NCI-H524 treated with DMSO at 0.1 percent for 48 hours (cell line): ENCODE results near the gene CTNNA3.

ENCODE experiments used
- DNase-seq: peaks from one replicate; lab custom pipeline; 2025; lab: John Stamatoyannopoulos, UW

Gene CTNNA3

DNA sequence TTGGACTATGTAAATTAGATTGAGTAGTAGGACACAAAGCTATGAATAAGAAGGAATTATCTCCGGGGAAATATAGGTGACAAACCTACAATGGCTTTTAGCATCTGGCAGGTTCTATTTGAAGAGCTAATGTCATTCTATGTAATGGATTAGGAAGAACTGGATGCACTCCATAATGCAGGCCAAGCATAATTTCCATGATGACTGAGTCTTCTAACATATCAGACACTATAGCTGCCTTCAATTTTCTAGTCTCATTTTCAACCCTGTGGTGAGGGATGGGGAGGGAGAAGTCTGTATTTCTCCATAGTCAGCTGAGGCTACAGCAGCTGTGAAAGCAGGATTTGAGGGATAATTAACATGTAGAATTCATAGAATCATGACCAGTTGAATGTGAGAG, 1160.6 kb downstream of the CTNNA3 start:
- no peak for DNase-seq

- DNase-seq = no peak
These were observed 1161.1 kb downstream of the CTNNA3 start for GRCh38 chr10:66534866-66535265.

DNA sequence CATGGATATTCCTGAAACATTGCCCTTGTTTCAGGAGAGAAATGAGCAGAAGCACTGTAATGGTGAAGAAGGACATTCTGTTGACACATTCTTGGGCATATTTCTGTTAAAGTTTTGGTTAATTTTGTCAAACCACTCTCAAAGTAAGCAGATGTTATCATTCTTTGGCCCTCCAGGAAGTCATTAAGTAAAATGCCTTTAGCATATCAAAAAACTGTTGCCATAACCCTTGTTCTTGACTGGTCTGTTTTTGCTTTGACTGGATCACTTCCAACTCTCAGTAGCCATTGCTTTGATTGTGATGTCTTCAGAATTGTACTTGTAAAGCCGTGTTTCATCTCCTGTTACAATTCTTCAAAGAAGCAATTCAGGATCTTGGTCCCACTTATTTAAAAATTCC, 1174.5 kb downstream of the CTNNA3 start:
- no peak for DNase-seq

DNA sequence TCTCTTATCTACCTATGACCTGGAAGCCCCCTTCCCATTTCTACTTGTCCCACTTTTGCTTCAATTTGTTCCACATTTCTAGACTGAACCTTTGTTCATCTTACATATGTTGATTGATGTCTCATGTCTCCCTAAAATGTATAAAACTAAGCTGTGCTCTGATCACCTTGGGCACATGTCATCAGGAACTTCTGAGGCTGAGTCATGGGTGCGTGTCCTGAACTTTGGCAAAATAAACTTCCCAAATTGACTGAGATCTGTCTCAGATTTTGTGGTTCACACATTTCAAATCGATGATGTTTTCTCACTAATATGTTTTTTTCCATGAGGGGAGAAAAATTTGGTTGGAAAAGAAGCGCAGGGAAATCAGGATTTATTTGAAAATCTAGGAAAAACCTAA, 1176.4 kb downstream of the CTNNA3 start:
- no peak for DNase-seq

DNA sequence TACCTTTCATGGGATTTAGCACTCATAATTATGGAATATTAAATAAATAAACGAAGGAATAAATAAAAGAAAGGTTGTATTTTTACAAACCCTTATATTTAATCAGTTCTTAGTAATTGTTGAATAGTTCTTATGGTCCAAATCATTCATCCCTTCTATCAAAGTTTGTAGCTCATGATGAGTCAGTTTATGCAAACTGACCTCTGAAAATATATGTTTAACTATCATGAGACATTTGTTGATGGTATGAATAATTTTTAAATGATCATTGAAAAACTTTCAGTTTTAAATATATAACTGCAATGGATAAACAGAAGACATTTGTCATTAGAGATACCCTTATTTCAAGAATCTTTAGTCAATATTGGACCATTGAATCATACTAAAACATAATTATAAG, 1181.3 kb downstream of the CTNNA3 start:
- no peak for DNase-seq

GRCh38 chr10:66513504-66513903, 1182.5 kb downstream of the CTNNA3 start:
- no peak for DNase-seq

DNA sequence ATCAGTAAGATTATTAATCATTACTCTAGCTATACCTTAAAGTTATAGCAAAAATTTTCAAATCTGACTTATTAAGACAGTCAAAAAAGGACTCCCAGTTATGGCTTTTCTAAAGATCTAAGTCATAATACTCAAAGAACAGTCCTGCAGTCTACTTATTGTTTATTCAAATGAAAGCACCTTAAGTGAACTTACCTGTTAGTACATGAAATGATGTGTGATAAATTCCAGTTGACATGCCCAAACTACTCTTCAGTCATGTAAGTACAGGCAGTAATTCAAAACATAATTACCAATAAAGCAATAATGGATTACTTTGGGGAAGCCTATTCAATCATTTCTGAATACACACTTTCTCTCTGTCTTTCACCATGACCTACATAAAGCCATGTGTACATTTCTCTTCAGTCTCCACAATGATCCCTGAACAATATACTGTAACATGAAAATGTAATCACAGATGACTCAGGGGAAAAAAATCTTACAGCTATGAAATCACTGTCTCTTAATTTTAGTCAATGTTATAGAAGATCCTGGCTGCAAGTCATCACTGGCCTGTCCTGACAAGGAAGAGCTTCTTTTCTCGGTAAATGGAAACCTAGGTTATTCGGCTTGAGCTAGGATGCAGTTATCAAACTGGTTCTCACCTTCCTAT, 1190.9 kb downstream of the CTNNA3 start:
- DNase-seq = no peak

DNA sequence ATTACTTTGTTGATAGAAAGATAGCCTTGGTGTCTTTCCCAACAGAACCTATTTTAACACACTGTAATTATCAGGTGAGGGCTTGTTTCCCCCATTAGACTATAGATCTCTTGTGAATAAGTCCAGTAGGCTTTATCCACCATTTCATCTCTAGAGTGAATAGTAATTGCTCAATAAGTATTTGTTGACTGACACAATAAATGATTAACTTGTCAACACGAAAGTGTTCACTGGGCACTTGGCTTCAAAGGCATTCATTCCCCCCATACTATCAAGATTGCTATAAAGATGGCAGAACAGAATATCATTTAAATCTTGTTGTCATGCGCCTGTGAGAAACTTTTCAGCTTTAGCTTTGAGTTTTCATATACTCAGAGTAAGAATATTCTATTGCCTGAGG, 1194.6 kb downstream of the CTNNA3 start:
- DNase-seq = no peak

DNA sequence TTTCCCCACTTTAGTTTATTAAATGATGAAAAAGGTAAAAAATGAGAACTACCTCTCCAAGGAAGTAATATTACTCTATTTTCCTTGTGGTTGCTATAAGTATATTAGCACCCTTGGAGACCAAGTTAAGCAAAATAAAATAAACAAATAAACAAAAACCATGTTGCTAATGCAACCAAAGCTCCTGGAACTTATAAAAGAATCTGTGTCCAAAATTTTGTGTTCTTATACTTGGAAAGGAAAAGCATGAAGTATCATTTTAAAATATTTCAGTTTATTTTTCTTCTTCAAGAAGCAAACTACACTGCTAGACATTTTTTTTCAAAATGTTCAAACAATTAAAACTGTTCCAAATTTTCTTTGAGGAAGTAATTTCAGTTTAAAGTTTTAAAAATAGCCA, 1212.0 kb downstream of the CTNNA3 start:
- no peak for DNase-seq

DNA sequence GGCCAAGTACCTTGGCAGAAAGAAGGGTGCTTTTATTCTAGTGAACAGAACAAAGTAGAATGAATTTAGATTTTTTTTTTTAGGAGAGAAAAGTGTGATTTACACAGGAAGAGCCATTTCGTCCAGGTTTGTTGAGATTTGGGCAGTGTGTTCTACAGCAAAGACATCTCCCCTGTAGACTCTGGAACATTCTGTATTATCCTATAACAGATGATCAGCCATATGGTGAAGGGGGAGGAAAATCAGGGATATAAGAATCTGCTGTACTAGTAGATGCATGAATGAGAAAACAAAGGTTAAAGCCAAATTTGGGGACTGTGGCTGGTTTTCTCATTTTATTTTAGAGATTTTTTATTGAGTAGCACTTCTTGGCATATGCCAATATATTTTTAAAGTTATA, 1223.8 kb downstream of the CTNNA3 start:
- DNase-seq = no peak

GRCh38 chr10:66467042-66467441, 1229.0 kb downstream of the CTNNA3 start:
- DNase-seq = no peak

DNA sequence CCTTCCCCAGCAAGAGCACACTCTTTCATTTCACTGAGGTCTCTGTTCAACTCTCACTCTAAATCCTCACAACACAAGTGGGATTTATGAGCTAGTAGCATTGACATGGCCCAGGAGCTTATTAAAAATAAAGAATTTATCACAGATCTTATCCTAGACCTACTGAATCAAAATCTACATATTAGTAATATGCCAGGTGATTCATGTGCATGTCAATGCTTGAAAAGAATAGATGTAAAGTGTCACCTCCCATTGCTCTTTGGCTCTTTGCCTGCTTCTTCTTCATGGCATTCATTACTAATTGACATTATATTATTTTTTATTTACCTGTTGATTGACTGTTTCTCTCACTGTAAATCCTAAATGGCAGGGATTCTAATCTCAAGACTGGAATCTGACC, 1229.4 kb downstream of the CTNNA3 start:
- DNase-seq = no peak

GRCh38 chr10:66463611-66464010, 1232.4 kb downstream of the CTNNA3 start:
- DNase-seq = no peak

GRCh38 chr10:66457629-66458028, 1238.4 kb downstream of the CTNNA3 start:
- no peak for DNase-seq

DNA sequence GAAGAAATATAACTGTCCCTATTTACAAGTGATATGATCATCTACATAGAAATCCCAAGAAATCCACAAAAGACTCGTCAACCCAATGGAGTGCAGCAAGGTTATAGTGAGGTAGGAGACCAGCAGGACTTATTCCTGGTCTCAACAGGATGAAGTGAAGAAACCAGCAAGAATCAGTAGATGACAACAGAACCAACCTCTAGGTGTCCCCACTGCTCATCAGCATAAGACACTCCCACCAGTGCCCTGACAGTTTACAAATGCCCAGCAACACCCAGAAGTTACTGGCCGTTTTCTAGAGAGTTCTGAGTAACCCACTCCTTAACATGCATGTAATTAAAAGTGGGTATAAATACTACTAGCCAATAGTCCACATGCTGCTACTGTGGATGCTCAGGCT, 1240.7 kb downstream of the CTNNA3 start:
- no peak for DNase-seq

- DNase-seq = no peak
These were observed 1255.4 kb downstream of the CTNNA3 start for GRCh38 chr10:66440568-66440967.

DNA sequence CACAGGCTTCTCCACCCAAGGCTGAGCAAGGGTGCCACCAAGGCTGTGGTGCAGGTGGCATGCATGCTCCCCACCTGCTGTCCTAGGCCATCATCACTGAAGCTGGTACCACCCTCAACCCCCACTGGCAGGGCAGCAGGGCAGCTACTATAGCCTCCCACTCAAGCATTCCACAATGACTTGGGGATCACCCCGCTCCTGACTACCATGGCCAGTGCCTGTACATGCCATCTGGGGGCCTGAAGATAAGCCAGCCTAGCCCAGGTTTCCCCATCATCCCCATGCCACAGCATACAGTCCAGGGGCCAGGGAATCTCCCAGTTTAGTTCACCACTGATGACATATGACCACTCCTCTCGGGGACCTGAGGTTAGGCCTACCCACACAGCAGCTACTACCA, 1281.1 kb downstream of the CTNNA3 start:
- DNase-seq = no peak

GRCh38 chr10:66405566-66405965, 1290.4 kb downstream of the CTNNA3 start:
- no peak for DNase-seq

GRCh38 chr10:66398669-66399068, 1297.3 kb downstream of the CTNNA3 start:
- DNase-seq = no peak

DNA sequence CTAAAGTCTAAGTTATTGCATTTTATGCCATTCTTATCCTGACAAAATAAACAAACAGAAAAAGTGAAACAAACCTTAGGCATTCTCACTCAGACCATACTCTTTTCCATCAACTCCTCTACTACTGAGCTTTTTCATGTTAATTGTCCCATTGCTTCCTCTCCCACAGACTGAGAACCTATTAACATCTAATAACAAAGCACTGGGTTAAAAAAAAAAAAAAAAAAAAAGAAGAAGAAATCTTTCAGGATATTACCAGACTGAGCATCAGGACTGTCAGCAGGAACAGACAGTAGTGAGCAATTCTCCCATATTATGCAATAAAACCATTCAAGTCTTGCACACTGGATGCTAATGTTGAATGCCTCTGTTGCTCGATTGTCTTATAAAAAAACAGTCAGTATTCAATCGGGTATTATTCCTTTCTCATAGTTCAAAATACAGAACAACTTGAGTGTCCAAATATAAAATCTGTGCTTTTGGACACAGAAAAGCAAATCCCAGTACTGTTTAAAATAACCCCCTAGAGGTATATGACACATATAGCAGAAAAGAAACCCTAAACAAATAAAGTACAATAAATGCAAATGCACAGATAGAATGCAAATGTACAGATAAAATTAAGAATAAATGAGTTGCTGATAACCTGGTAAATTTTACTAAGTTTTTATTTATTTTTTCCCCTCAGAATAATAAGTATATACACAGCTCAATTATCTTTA, 1301.5 kb downstream of the CTNNA3 start:
- no peak for DNase-seq

GRCh38 chr10:66390926-66391325, 1305.1 kb downstream of the CTNNA3 start:
- DNase-seq = no peak

GRCh38 chr10:66381045-66381444, 1315.0 kb downstream of the CTNNA3 start:
- DNase-seq = no peak

- DNase-seq = no peak
These were observed 1317.7 kb downstream of the CTNNA3 start for GRCh38 chr10:66378117-66378876.
